Measurements from ENCODE around the gene IL9R.
"Not testable (repeated sequence)": the region's sequence is repeated elsewhere in the genome, so short reads cannot be mapped to it uniquely, and the experiment has no call there.

IL9R gene

GRCh38 chrX:155997436-155997835 lies at the start of gene IL9R:
Gene IL9R, plus strand, starts transcription at chrX:155997696. Its CDS starts 64 bp downstream, at chrX:155997760.
- DNase-seq = peak; percentile 35

DNA sequence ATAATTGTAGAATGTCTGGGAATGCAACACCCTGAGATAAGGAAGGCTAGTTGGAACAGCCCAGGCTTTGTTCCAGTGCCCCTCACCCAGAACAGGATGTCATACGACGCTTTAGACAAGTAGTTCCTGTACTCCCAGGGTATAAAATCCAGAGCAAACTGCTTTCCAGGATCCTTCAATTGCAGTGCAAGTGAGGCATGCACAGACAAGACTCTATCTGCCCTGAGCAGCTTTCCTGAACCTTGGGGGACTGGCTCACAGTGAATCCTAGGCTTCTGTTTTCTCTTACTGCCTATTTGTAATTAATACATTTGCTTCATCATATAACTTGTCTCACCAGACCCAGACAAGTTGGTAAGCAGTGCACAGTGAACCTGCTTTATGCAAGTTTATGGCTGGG lies 48.4 kb upstream of the IL9R start:
- DNase-seq = no peak

- DNase-seq = no peak
Observed at GRCh38 chrX:155951237-155951789, 46.2 kb upstream of the IL9R start.

DNA sequence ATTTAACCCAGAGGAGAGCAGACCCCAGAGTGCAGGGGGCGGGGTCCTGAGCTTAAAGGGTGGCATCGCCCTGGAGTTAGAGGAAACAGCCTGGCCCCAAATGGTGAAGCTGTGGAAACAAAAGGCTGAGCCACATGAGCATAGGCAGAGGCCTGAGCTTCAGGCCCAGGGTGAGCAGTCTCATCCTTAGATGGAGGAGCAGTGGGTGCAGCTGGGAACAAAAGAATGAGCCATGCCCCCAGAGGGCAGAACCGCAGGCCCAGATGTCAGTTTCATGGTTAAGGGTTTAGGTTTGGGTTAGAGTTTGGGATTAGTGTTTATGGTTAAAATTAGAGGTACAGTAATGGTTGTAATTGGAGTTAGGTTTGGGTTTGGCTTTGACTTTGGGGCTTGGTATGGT lies 44.4 kb upstream of the IL9R start:
- DNase-seq = no peak

DNA sequence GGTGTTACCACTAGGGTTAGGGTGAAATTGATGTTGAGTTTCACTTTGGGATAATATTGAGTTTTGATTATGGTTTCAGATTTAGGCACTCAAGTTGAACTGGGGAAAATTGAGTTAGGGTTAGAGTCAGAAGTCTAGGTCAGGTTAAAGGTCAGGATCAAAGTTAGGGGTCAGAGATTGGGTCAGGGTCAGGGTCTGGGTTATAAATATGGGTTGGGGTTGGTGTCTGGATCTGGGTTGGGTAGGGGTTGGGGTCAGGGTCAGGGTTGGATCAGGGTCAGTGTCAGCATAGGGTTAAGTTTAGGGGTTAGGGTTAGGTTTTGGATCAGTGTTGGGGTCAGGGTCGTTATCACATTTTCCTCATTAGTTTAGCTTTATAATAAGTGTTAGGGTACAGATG lies 42.7 kb upstream of the IL9R start:
- DNase-seq = no peak

- no peak for DNase-seq
Observed at GRCh38 chrX:155956099-155956498, 41.4 kb upstream of the IL9R start.

GRCh38 chrX:155956649-155957048 lies 40.8 kb upstream of the IL9R start:
- DNase-seq = no peak

- no peak for DNase-seq
Observed at GRCh38 chrX:155957843-155958242, 39.7 kb upstream of the IL9R start.

GRCh38 chrX:155959018-155959587 lies 38.4 kb upstream of the IL9R start:
- no peak for DNase-seq

GRCh38 chrX:155962906-155963305 lies 34.6 kb upstream of the IL9R start:
- no peak for DNase-seq

- no peak for DNase-seq
Observed at GRCh38 chrX:155966876-155967275, 30.6 kb upstream of the IL9R start.

- no peak for DNase-seq
Observed at GRCh38 chrX:155967653-155968325, 29.7 kb upstream of the IL9R start.

DNA sequence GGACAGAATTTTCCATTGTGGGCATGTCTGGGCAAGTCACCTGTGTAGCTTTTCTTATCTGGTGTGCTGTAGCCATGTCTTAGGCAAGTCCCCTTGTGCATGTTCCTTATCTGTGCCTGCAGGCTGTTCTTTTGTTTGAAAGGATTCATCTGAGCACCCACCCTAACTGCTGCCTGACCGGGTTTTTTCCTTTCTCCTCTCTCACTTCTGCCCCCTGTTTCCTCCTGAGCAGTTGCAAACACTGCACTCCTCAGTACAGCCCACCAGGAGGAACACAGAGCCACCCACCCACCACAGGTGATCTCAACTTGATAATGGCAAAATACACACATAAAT lies 29.2 kb upstream of the IL9R start:
- DNase-seq = no peak

- DNase-seq = no peak
Observed at GRCh38 chrX:155968791-155969190, 28.7 kb upstream of the IL9R start.

DNA sequence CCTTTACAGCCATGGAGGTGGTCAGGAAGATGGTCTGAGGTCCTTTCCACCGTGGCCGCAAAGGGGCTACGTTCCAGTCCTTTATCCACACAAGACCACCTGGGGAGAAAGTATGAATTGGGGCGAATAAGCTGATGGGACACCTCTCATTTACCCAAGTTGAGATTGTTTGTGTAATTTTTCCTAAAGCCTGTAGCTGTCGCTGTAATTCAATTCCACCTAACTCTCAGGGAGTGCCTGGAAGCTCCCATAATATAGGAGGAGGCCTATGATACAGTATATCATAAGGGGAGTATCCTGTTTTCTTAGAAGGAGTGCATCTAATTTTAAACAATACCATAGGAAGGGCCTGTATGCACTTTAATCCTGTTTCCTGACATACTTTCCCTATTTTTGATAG lies 25.8 kb upstream of the IL9R start:
- DNase-seq = not testable (repeated sequence)

- not testable (repeated sequence) for DNase-seq
Observed at GRCh38 chrX:155972241-155972640, 25.3 kb upstream of the IL9R start.

GRCh38 chrX:155983326-155983725 lies 14.2 kb upstream of the IL9R start:
- DNase-seq = no peak

GRCh38 chrX:155985208-155985607 lies 12.3 kb upstream of the IL9R start:
- no peak for DNase-seq

DNA sequence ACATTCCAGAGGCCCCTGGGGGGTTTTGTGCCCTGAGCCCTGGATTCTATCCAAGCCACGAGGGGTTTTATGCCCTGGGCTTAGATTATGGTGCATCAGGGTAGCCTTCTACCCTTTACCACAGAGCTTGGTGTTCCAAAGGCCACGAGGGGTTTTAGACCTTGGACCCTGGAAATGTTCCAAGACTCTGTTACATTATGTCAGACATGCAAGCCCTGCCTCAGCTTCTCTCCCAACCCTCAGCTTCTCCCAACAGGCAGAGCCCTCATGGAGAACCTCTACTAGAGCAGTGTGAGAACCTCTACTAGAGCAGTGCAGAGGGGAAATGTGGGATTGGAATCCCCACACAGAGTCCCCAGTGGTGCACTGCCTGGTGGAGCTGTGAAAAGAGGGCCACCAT lies 10.5 kb upstream of the IL9R start:
- not testable (repeated sequence) for DNase-seq

- DNase-seq = no peak
Observed at GRCh38 chrX:155988859-155989258, 8.6 kb upstream of the IL9R start.

- DNase-seq = no peak
Observed at GRCh38 chrX:155993421-155993820, 4.1 kb upstream of the IL9R start.

GRCh38 chrX:155995321-155995875 lies 2.1 kb upstream of the IL9R start:
- no peak for DNase-seq

GRCh38 chrX:155998116-155998515 lies 620 bp downstream of the IL9R start:
- DNase-seq = no peak

- DNase-seq = no peak
Observed at GRCh38 chrX:155998761-155999510, 1.4 kb downstream of the IL9R start.
